ENCODE measurements around the gene WDR36.
"Not testable (repeated sequence)": the region's sequence is repeated elsewhere in the genome, so short reads cannot be mapped to it uniquely, and the experiment has no call there.

Gene WDR36

DNA sequence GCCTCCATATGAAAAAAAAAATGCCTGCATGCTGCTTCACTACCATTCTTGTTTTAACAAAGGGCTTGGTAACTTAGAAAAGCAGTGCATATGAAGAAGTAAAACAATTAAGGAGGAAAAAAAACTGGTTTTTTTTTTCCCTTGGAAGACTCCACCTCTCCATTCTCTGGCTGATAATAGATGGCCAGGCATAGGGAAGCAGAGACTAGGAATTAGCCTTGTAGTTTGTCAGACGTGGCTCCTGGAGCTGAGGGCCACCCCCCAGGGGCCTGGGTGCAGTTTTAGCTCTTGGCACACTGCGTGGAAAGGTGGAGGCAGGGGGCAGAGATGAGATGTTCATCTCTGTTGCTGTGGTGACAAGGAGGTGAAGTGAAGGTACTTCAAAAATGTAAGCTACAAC lies 42.7 kb downstream of the WDR36 start:
- DNase-seq (ENCODE audit: low read depth, low spot score), result no peak

DNA sequence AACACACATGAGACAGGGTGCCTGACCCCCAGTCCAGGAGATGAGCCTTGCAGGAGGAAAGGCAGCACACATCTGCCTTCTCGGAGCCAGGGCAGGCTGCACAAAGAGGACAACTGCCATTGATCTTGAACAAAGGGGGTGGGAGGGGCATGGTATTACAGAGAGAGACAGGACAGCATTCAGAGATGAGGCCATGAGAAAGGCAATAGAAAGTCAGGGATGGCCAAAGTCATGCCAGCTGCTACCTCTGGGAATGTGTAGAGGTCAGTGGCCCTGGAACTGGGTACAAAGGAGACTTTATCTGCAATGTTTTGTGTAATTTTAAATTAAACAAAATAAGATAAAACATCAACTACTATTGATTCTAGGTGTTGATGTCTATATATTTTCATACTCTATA lies 43.2 kb downstream of the WDR36 start:
- DNase-seq (ENCODE audit: low read depth, low spot score), result no peak

GRCh38 chr5:111135946-111136345 lies 43.8 kb downstream of the WDR36 start:
- no peak for DNase-seq (ENCODE audit: low read depth, low spot score)

DNA sequence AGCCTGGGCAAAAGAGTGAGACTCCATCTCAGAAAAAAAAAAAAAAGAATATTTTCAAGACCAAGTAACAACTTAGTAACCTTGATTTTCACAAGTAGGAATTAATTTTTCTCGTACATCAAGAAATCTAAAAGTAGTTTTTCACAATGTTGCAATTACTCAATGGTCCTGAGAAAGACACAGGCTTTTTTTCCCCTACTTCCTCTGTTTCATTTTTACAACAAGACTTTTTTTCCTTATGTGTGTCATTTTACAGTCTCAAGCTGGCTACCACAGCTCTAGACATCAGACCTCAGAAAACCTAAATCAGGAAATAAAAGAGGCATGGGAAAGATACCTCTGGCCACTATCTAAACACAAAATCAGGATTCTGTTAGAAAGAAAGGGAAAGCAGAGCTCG lies 45.9 kb downstream of the WDR36 start:
- DNase-seq (ENCODE audit: low read depth, low spot score), result no peak

- DNase-seq (ENCODE audit: low read depth, low spot score), result not testable (repeated sequence)
Observed at GRCh38 chr5:111141471-111141870, 49.3 kb downstream of the WDR36 start.

- no peak for DNase-seq (ENCODE audit: low read depth, low spot score)
Observed at GRCh38 chr5:111142932-111143331, 50.8 kb downstream of the WDR36 start.

GRCh38 chr5:111143910-111144309 lies 51.8 kb downstream of the WDR36 start:
- DNase-seq (ENCODE audit: low read depth, low spot score), result no peak

DNA sequence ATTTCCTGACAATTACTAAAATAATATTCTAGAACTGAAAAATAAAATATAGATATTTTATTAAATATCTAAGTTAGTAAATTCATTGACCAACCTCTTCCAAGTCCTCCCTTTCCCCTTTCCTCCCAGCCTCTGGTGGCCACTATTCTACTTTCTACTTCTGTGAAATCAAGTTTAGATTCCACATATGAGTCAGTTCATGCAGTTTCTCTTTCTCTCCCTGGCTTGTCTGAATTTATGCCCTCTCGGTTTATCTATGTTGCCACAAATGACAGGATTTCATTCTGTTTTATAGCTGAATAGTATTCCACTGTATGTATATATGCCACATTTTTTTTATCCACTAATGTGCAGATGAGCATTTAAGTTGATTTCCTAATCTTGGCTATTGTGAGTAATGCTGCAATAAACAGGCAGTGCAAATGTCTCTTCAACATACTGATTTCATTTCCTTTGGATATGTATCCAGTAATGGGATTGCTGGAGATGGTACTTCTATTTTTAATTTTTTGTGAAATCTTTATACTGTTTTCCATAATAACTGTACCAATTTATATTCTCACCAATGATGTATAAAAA lies 52.3 kb downstream of the WDR36 start:
- DNase-seq (ENCODE audit: low read depth, low spot score), result no peak

GRCh38 chr5:111146053-111146452 lies 53.9 kb downstream of the WDR36 start:
- no peak for DNase-seq (ENCODE audit: low read depth, low spot score)

DNA sequence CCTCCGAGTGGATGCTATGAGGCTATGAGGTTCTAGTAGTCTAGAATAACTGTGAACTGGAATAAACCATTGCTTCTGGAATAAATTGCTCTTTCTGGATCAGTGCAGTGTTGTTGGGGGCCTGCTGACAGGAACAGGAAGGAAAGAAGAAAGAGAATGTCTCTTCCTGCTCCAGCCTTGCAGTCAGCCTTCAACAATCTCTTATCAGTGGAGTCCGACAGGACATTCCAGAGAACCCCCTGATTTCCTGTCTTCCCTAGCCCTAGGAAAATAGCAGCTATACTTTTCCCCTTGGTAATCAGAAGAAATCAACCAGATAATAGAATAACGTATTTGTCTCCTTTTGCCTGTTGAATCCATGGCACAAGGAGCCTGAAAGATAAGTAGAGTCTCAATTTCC lies 55.4 kb downstream of the WDR36 start:
- no peak for DNase-seq (ENCODE audit: low read depth, low spot score)

DNA sequence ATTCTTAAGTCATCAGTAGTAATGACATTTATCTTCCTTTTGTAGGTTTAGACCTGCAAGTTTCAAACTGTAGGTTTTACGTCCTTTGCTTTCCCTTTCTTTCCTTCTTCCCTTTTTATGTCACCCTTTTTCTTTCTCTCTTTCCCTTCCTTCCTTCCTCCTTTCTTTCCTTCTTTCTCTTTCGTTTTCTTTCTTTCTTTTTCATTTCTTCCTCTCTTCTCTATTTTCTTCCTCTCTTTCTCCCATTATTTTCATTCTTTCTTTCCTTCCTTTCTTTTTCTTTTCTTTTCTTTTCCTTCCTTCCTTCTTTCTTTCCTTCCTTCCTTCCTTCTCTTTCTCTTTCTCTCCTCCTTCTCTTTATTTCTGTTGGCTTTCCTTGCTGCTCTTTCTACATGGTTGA lies 59.9 kb downstream of the WDR36 start:
- no peak for DNase-seq (ENCODE audit: low read depth, low spot score)

- DNase-seq (ENCODE audit: low read depth, low spot score), result no peak
Observed at GRCh38 chr5:111153483-111153882, 61.3 kb downstream of the WDR36 start.

DNA sequence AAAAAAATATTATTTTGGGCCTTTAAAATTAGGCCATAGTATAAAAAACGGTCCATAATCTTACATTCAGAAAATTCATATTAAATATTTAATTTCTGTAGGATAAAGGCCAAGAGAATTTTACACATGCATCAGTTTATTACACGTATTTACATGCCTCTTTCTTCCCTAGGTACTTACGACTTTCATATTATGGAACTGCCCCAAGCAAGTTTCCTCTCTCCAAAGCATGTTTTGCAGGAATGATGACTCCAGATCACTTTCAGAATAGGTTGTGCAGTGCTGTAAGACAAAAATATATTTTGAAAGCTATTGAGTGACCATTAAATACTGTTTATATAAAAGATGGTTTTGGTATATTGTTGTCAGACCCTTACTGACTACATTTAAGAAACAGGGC lies 61.8 kb downstream of the WDR36 start:
- no peak for DNase-seq (ENCODE audit: low read depth, low spot score)

- peak; percentile 70 for DNase-seq (ENCODE audit: low read depth, low spot score)
Observed at GRCh38 chr5:111158105-111158744, 66.1 kb downstream of the WDR36 start.

DNA sequence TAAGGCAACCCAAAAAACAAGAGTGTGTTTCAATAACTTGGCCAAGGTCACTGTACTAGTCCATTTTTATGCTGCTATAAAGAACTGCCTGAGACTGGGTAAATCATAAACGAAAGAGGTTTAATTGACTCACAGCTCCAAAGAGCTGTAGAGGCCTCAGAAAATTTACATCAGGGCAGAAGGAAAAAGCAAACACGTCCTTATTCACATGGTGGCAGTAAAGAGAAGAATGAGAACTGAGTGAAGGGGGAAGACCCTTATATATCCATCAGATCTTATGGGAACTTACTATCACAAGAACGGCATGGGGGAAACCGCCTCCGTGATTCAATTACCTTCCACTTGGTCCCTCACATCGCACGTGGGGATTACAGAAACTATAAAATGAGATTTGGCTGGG lies 67.7 kb downstream of the WDR36 start:
- DNase-seq (ENCODE audit: low read depth, low spot score), result no peak

DNA sequence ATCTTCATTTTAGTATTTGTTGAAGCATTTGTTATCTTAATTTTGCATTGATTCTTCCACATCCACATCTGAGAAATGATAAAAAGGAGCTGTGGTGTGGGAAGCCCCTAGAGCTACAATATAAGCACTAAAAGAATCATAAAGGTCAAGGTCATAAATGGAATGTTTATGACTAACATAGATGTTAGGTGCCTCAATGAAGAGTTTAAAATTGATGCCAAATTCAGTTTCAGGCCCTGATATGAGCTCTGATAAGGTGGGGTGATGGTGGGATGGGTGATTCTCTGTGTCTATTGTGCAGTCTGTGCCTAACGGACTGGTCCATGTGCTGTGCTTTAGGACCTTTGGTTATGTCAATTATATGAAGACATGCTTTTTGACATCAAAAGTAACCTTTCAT lies 70.9 kb downstream of the WDR36 start:
- DNase-seq (ENCODE audit: low read depth, low spot score), result no peak

GRCh38 chr5:111165058-111165457 lies 72.9 kb downstream of the WDR36 start:
- no peak for DNase-seq (ENCODE audit: low read depth, low spot score)

- DNase-seq (ENCODE audit: low read depth, low spot score), result no peak
Observed at GRCh38 chr5:111167551-111167950, 75.4 kb downstream of the WDR36 start.

GRCh38 chr5:111168608-111169007 lies 76.5 kb downstream of the WDR36 start:
- DNase-seq (ENCODE audit: low read depth, low spot score), result no peak

DNA sequence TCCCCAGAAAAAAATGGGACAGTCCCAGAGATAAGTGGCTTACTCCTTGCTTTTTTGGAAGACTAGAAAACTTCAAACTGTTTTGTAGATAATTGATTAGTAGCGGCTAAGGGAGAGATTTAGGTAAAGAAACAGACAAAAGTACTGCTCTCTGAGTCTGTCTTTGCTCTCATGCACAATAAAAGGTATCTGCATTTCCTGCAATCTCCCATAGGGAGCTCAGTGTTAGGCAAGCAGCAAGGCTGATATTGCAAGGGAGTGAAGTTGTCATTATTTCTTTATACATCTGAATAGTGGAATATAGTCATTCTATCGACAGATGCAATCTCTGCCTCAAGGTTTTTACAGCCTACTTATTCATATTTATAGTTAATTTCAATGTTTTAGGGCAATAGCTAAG lies 77.1 kb downstream of the WDR36 start:
- no peak for DNase-seq (ENCODE audit: low read depth, low spot score)

- no peak for DNase-seq (ENCODE audit: low read depth, low spot score)
Observed at GRCh38 chr5:111170279-111170678, 78.1 kb downstream of the WDR36 start.

GRCh38 chr5:111172504-111172903 lies 80.4 kb downstream of the WDR36 start:
- DNase-seq (ENCODE audit: low read depth, low spot score), result no peak

DNA sequence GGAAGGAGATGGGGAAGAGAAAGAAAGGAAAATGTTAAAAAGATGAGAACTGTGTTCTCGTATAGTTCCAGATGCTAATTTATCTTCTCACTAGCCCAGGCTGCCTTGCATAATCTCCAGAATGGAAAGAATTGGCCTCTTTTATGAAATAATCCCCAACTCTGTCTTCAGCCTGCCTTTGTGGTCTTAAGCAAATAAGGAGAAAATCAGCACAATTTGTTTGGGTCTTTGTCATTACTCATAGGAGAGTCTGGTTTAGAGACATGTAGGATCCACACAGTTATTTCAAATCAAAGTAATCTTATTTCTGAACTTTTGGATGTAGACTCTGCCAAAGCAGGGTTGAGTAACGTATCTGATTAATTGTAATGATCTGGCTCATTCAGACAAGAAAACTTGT lies 81.3 kb downstream of the WDR36 start:
- no peak for DNase-seq (ENCODE audit: low read depth, low spot score)
